Activated naive CD4-positive, alpha-beta T cell treated with anti-CD3 and anti-CD28 coated beads, Interleukin-2, amount 50 U/mL, for 24 hours (primary cell): ENCODE data around the gene TAF7.
A peak's percentile ranks its signal among the peaks of the same experiment; 100 is the strongest.
"Not testable (repeated sequence)": the region's sequence is repeated elsewhere in the genome, so short reads cannot be mapped to it uniquely, and the experiment has no call there.

ENCODE experiments used
- H3K27ac Mint-ChIP-seq: one replicate; pipeline ENCODE4 v1.8.0; 2021; ENCODE audit warnings: mild to moderate bottlenecking, mixed read lengths
- H3K27me3 Mint-ChIP-seq: one replicate; pipeline ENCODE4 v1.8.0; 2021; ENCODE audit warnings: mixed read lengths
- H3K36me3 Mint-ChIP-seq: one replicate; pipeline ENCODE4 v1.8.0; 2021; ENCODE audit warnings: mixed read lengths
- H3K4me1 Mint-ChIP-seq: one replicate; pipeline ENCODE4 v1.8.0; 2021; ENCODE audit warnings: mixed read lengths
- H3K4me3 Mint-ChIP-seq: one replicate; pipeline ENCODE4 v1.8.0; 2021; ENCODE audit warnings: mild to moderate bottlenecking, mixed read lengths
- H3K9me3 Mint-ChIP-seq: one replicate; pipeline ENCODE4 v1.8.0; 2021; ENCODE audit warnings: mixed read lengths

The TAF7 gene

DNA sequence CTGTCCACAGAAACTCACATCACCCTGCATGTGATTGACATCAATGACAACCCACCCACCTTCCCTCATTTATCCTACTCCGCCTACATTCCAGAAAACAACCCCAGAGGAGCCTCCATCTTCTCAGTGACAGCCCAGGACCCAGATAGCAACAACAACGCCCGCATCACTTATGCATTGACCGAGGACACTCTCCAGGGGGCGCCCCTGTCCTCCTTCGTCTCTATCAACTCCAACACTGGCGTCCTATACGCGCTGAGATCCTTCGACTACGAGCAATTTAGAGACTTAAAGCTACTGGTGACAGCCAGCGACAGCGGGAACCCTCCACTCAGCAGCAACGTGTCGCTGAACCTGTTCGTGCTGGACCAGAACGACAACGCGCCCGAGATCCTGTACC lies 24.7 kb upstream of the TAF7 start:
- H3K4me3 Mint-ChIP-seq, result no peak overlapping the region
- peaks cover 21% of the 10 kb centered on the region for H3K36me3 Mint-ChIP-seq

GRCh38 chr5:141343953-141344463 lies 23.4 kb upstream of the TAF7 start:
- Mint-ChIP-seq H3K4me3 (no peak overlapping the region), H3K9me3 (peaks cover 35% of the 10 kb centered on the region)

More for the DNA sequence above, 24.7 kb upstream of the TAF7 start:
- Mint-ChIP-seq H3K9me3 (peaks cover 33% of the 10 kb centered on the region), H3K27ac (no peak overlapping the region), H3K4me1 (no peaks in the 10 kb centered on the region), H3K27me3 (peaks cover 63% of the 10 kb centered on the region)

GRCh38 chr5:141343242-141343952 lies 22.8 kb upstream of the TAF7 start, which contains the start of gene PCDHGA3:
TSS of gene PCDHGA3 (plus strand) at chr5:141343829. CDS start at chr5:141344034, 205 bp downstream.
- Mint-ChIP-seq H3K9me3 (peaks cover 32% of the 10 kb centered on the region), H3K27me3 (peaks cover 58% of the 10 kb centered on the region), H3K27ac (no peak within 1 kb of the TSS), H3K4me1 (no peaks in the 10 kb centered on the region), H3K36me3 (peaks cover 20% of the 10 kb centered on the region), H3K4me3 (no peak within 1 kb of the TSS)

More at GRCh38 chr5:141343953-141344463, 23.4 kb upstream of the TAF7 start:
- peaks cover 22% of the 10 kb centered on the region for H3K36me3 Mint-ChIP-seq
- H3K27ac Mint-ChIP-seq, result no peak overlapping the region
- peaks cover 58% of the 10 kb centered on the region for H3K27me3 Mint-ChIP-seq
- H3K4me1 Mint-ChIP-seq, result no peaks in the 10 kb centered on the region

GRCh38 chr5:141342773-141343172 lies 22.2 kb upstream of the TAF7 start:
- Mint-ChIP-seq H3K36me3 (peaks cover 20% of the 10 kb centered on the region), H3K9me3 (peaks cover 38% of the 10 kb centered on the region), H3K4me1 (no peaks in the 10 kb centered on the region), H3K4me3 (no peak overlapping the region), H3K27ac (no peak overlapping the region), H3K27me3 (peaks cover 61% of the 10 kb centered on the region)

GRCh38 chr5:141340781-141341354 lies 20.3 kb upstream of the TAF7 start:
- not testable (repeated sequence) for H3K4me1 Mint-ChIP-seq, H3K27ac Mint-ChIP-seq, H3K4me3 Mint-ChIP-seq
- Mint-ChIP-seq H3K36me3 (peaks cover 27% of the 10 kb centered on the region), H3K9me3 (peaks cover 44% of the 10 kb centered on the region), H3K27me3 (peaks cover 68% of the 10 kb centered on the region)

- H3K36me3 Mint-ChIP-seq, result peaks cover 33% of the 10 kb centered on the region
- H3K27ac Mint-ChIP-seq, result no peak within 1 kb of the TSS
- no peak within 1 kb of the TSS for H3K4me3 Mint-ChIP-seq
- H3K4me1 Mint-ChIP-seq, result no peaks in the 10 kb centered on the region
- H3K27me3 Mint-ChIP-seq, result peaks cover 69% of the 10 kb centered on the region
- H3K9me3 Mint-ChIP-seq, result peaks cover 52% of the 10 kb centered on the region
Observed at GRCh38 chr5:141338538-141339306, 18.1 kb upstream of the TAF7 start, which contains the start of gene PCDHGA2. TSS of gene PCDHGA2 (plus strand) at chr5:141338760.

DNA sequence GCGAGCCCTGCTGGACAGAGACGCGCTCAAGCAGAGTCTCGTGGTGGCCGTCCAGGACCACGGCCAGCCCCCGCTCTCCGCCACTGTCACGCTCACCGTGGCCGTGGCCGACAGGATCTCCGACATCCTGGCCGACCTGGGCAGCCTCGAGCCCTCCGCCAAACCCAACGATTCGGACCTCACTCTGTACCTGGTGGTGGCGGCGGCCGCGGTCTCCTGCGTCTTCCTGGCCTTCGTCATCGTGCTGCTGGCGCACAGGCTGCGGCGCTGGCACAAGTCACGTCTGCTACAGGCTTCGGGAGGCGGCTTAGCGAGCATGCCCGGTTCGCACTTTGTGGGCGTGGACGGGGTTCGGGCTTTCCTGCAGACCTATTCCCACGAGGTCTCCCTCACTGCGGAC lies 12.0 kb upstream of the TAF7 start:
- H3K27me3 Mint-ChIP-seq, result peaks cover 63% of the 10 kb centered on the region
- H3K4me3 Mint-ChIP-seq, H3K4me1 Mint-ChIP-seq, H3K27ac Mint-ChIP-seq: not testable (repeated sequence)
- H3K9me3 Mint-ChIP-seq, result peaks cover 38% of the 10 kb centered on the region
- H3K36me3 Mint-ChIP-seq, result peaks cover 39% of the 10 kb centered on the region

DNA sequence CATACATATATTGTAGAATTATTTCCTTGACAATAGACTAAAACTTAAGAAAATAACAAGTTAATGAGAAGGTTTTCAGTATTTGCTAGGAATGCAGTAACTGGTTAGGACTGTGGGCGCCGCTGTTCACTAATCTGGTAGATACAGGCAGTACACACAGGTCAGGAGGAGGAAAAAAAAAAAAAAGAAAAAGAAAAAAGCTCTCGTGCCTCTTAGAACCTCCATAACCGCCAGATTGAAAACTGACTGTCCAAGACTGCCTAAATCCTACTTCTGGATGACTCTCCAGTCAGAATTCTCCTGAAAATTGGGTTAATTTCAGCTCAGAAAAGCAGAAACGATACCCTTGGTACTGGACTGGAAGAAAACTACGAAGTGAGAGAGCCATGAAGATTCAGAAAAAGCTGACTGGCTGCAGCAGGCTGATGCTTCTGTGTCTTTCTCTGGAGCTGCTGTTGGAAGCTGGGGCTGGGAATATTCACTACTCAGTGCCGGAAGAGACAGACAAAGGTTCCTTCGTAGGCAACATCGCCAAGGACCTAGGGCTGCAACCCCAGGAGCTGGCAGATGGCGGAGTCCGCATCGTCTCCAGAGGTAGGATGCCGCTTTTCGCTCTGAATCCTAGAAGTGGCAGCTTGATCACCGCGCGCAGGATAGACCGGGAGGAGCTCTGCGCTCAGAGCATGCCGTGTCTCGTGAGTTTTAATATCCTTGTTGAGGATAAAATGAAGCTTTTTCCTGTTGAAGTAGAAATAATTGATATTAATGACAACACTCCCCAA lies 9.9 kb upstream of the TAF7 start, which contains the start of gene PCDHGA1:
Gene PCDHGA1, plus strand, starts transcription at position 216 of the 782 bp plus-strand sequence.
- Mint-ChIP-seq H3K27ac (no peak within 1 kb of the TSS), H3K4me1 (peaks cover 5% of the 10 kb centered on the region), H3K36me3 (peaks cover 37% of the 10 kb centered on the region), H3K9me3 (peaks cover 20% of the 10 kb centered on the region), H3K27me3 (peaks cover 59% of the 10 kb centered on the region), H3K4me3 (no peak within 1 kb of the TSS)

DNA sequence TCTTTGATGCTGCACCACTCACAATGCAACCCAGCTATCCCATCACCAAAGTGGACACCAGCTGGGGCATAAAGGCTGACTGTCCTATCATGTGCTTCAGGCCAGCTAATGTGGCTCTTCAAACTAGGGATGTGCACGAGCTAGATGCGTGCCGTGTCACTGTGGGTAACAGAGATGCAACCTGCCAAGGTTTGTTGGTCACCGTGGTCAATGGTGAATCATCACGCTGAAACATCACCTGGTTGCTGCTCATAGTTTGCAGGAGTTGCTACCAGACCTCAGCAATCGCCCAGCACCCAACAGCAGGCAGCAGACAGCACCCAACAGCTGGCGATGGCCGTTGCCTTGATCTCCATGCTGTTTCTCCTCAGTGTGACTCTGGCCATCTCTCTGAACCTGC lies 7.6 kb upstream of the TAF7 start:
- peaks cover 46% of the 10 kb centered on the region for H3K27me3 Mint-ChIP-seq
- H3K4me1 Mint-ChIP-seq, result peaks cover 5% of the 10 kb centered on the region
- peaks cover 9% of the 10 kb centered on the region for H3K9me3 Mint-ChIP-seq
- peaks cover 26% of the 10 kb centered on the region for H3K36me3 Mint-ChIP-seq
- H3K27ac Mint-ChIP-seq, result no peak overlapping the region
- H3K4me3 Mint-ChIP-seq, result no peak overlapping the region

DNA sequence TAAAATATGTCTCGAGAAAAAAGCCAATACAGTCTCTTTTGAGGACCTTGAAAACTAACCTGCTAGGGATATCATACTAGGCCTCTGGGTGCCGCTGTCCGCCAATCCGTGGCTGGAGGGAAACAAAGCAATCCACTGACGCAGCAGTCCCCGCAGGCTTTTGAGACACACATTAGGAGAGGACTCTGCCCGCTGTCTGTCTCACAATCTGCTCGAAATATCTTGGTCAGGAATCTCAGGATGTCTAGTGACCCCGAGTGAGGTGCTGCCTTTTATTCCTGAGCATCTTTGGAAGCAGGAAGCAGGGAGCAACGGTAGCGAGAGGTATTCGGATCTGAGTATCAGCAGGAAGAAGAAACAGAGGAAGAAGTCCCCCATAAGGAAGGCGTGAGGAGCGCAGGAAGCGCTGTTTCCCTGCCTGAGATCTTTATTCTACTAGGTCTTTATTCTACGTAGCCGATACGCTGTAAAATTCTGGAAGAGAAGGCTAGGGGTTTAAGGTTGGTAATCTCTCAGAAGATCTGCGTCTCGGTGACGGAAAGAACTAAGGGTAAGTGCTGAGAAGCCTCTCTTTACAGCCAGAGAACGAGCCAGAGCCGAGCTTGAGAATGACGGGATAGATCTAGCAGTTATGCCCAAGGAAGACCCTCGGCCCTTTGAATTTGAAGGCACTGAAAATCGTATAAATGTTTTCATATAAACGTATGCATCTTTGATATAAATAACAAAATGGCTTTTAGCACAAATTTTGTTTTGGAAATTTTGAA lies 5.7 kb upstream of the TAF7 start:
- Mint-ChIP-seq H3K4me3 (peak overlapping the region; percentile 96), H3K9me3 (peaks cover 16% of the 10 kb centered on the region), H3K27me3 (peaks cover 35% of the 10 kb centered on the region), H3K27ac (peak overlapping the region; percentile 92), H3K36me3 (peaks cover 29% of the 10 kb centered on the region), H3K4me1 (peaks cover 5% of the 10 kb centered on the region)

- H3K4me1 Mint-ChIP-seq, result peaks cover 33% of the 10 kb centered on the region
Observed at GRCh38 chr5:141322261-141322660, 1.7 kb upstream of the TAF7 start.

DNA sequence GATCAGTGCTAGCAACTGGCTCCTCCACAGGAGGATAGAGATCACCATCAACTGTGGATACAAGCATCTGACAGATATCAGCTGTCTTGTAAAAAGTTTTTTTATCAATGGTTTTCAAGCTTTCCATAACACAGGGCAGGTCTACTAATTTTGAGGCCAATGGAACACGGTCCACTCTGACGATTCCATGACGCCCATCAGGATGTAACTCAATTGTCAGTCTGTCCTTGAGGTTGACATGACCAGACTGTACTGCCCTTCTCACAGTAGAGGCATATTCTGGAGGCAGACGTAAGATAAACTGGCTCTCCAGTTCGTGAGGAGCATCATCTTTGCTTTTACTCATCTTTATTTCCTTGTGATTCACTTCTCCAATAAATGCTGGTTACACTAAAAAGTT lies 885 bp downstream of the TAF7 start:
- peaks cover 1% of the 10 kb centered on the region for H3K27me3 Mint-ChIP-seq
- H3K9me3 Mint-ChIP-seq, result peaks cover 44% of the 10 kb centered on the region
- peaks cover 55% of the 10 kb centered on the region for H3K36me3 Mint-ChIP-seq
- peak overlapping the region; percentile 59 for H3K27ac Mint-ChIP-seq
- H3K4me1 Mint-ChIP-seq, result peaks cover 32% of the 10 kb centered on the region
- peak overlapping the region; percentile 96 for H3K4me3 Mint-ChIP-seq

More at GRCh38 chr5:141322261-141322660, 1.7 kb upstream of the TAF7 start:
- H3K27ac Mint-ChIP-seq, result no peak overlapping the region
- peak overlapping the region; percentile 30 for H3K4me3 Mint-ChIP-seq
- peaks cover 33% of the 10 kb centered on the region for H3K9me3 Mint-ChIP-seq
- H3K27me3 Mint-ChIP-seq, result peaks cover 12% of the 10 kb centered on the region
- H3K36me3 Mint-ChIP-seq, result peaks cover 49% of the 10 kb centered on the region

DNA sequence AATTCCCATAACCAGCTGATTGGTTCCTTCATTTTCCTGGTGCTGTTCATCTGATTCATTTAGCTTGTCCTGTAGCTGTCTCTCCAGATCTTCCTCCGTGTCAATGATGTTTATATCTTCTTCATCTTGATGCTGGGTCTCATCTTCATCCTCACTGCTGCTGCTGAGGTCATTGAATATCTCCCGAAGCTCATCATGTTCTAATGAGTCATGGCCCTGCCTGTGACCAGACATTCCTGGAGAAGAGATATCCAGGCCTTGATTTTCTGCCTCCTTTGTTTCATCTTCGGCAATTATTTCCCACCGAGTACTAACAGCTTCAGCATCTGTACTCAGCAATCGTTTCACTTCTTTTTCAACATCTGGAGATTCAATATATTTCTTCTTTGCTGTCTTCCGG lies 1.4 kb downstream of the TAF7 start:
- peak overlapping the region; percentile 59 for H3K27ac Mint-ChIP-seq
- peaks cover 32% of the 10 kb centered on the region for H3K4me1 Mint-ChIP-seq
- no peaks in the 10 kb centered on the region for H3K27me3 Mint-ChIP-seq
- H3K9me3 Mint-ChIP-seq, result peaks cover 47% of the 10 kb centered on the region
- peak overlapping the region; percentile 96 for H3K4me3 Mint-ChIP-seq
- peaks cover 56% of the 10 kb centered on the region for H3K36me3 Mint-ChIP-seq

DNA sequence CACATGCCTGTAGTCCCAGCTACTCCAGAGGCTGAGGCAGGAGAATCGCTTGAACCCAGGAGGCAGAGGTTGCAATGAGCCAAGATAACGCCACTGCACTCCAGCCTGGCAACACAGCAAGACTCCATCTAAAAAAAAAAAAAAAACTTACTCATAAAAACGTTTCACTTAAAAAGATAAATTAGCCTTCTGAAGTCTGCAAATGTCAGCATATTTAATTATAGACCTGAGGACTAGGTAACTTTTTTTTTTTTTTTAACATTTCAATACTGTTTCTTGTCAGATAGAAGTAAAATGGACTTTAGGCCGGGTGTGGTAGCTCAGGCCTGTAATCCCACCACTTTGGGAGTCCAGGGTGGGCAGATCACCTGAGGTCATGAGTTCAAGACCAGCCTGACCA lies 3.6 kb downstream of the TAF7 start:
- H3K27me3 Mint-ChIP-seq, H3K27ac Mint-ChIP-seq, H3K4me3 Mint-ChIP-seq: not testable (repeated sequence)
- Mint-ChIP-seq H3K36me3 (peaks cover 65% of the 10 kb centered on the region), H3K4me1 (peaks cover 32% of the 10 kb centered on the region), H3K9me3 (peaks cover 50% of the 10 kb centered on the region)
